Ectodermal cell (in vitro differentiated cells): Measurements from ENCODE around the gene ITGAX.
"Not testable (repeated sequence)": the region's sequence is repeated elsewhere in the genome, so short reads cannot be mapped to it uniquely, and the experiment has no call there.

ENCODE experiments used
- H3K27ac ChIP-seq: 2 replicates; pipeline ENCODE4 v1.7.0; 2013; ENCODE audit warnings: mild to moderate bottlenecking, low read depth, low read length; ENCODE audit not compliant: insufficient read depth, poor library complexity, severe bottlenecking
- H3K27me3 ChIP-seq: 2 replicates; pipeline ENCODE4 v1.7.0; 2013; ENCODE audit warnings: mild to moderate bottlenecking, low read length; ENCODE audit not compliant: insufficient read depth, control insufficient read depth, poor library complexity, severe bottlenecking
- H3K36me3 ChIP-seq: one replicate; pipeline ENCODE4 v1.7.0; 2013; ENCODE audit warnings: low read length; ENCODE audit not compliant: control insufficient read depth, insufficient read depth
- H3K4me1 ChIP-seq: one replicate; pipeline ENCODE4 v1.7.0; 2013; ENCODE audit warnings: low read length; ENCODE audit not compliant: control insufficient read depth, insufficient read depth
- H3K4me3 ChIP-seq: 2 replicates; pipeline ENCODE4 v1.7.0; 2013; ENCODE audit warnings: low read depth, low read length, control low read depth; ENCODE audit not compliant: insufficient read depth
- H3K9me3 ChIP-seq: 2 replicates; pipeline ENCODE4 v1.7.0; 2013; ENCODE audit warnings: mild to moderate bottlenecking, low read length, moderate library complexity; ENCODE audit not compliant: control insufficient read depth
- WGBS, 2 experiments: methylation state at CpG; one replicate each; pipeline ENCODE4 v1.1.7; 2013; ENCODE audit warnings: missing lambda C conversion rate in 2 of 2; 5-methylcytosine and 5-hydroxymethylcytosine counted together

The ITGAX gene

GRCh38 chr16:31410082-31410481 is 55.1 kb downstream of the ITGAX start:
- Histone ChIP-seq H3K9me3 (no peaks in the 10 kb centered on the region), H3K36me3 (no peaks in the 10 kb centered on the region), H3K27me3 (no peaks in the 10 kb centered on the region), H3K27ac (no peak overlapping the region), H3K4me3 (no peak overlapping the region), H3K4me1 (no peaks in the 10 kb centered on the region)
- WGBS, 2 experiments, result 88 to 90% methylated on average over 9 of the region's 9 CpGs

GRCh38 chr16:31411024-31411844 is 56.3 kb downstream of the ITGAX start:
- Histone ChIP-seq H3K27me3 (no peaks in the 10 kb centered on the region), H3K4me3 (no peak overlapping the region), H3K36me3 (no peaks in the 10 kb centered on the region), H3K27ac (no peak overlapping the region), H3K9me3 (no peaks in the 10 kb centered on the region), H3K4me1 (no peaks in the 10 kb centered on the region)
- WGBS, 2 experiments, result 86 to 87% methylated on average over 22 of the region's 22 CpGs

- WGBS, 2 experiments, result 92 to 95% methylated on average over 10 of the region's 10 CpGs
- Histone ChIP-seq H3K36me3 (no peaks in the 10 kb centered on the region), H3K27me3 (no peaks in the 10 kb centered on the region), H3K9me3 (no peaks in the 10 kb centered on the region), H3K27ac (no peak overlapping the region), H3K4me1 (no peaks in the 10 kb centered on the region), H3K4me3 (no peak overlapping the region)
These were observed 57.8 kb downstream of the ITGAX start for GRCh38 chr16:31412750-31413149.

GRCh38 chr16:31413381-31413780 is 58.4 kb downstream of the ITGAX start:
- 92 to 93% methylated on average over 5 of the region's 5 CpGs for WGBS, 2 experiments
- no peaks in the 10 kb centered on the region for H3K4me1 ChIP-seq
- no peak overlapping the region for H3K27ac ChIP-seq
- H3K27me3 ChIP-seq, result no peaks in the 10 kb centered on the region
- no peak overlapping the region for H3K4me3 ChIP-seq
- no peaks in the 10 kb centered on the region for H3K36me3 ChIP-seq
- H3K9me3 ChIP-seq, result no peaks in the 10 kb centered on the region

GRCh38 chr16:31413943-31414342 is 59.0 kb downstream of the ITGAX start:
- Histone ChIP-seq H3K9me3 (no peaks in the 10 kb centered on the region), H3K27me3 (no peaks in the 10 kb centered on the region), H3K27ac (no peak overlapping the region), H3K36me3 (no peaks in the 10 kb centered on the region), H3K4me1 (no peaks in the 10 kb centered on the region), H3K4me3 (no peak overlapping the region)
- WGBS, 2 experiments, result 91% methylated on average over 4 of the region's 4 CpGs

GRCh38 chr16:31414706-31415105 is 59.7 kb downstream of the ITGAX start:
- no peak overlapping the region for H3K4me3 ChIP-seq
- WGBS, 2 experiments, result 89 to 90% methylated on average over 4 of the region's 4 CpGs

GRCh38 chr16:31416371-31416770 is 61.4 kb downstream of the ITGAX start:
- no peaks in the 10 kb centered on the region for H3K4me1 ChIP-seq
- no peak overlapping the region for H3K27ac ChIP-seq
- H3K9me3 ChIP-seq, result no peaks in the 10 kb centered on the region
- H3K27me3 ChIP-seq, result no peaks in the 10 kb centered on the region
- H3K4me3 ChIP-seq, result no peak overlapping the region
- H3K36me3 ChIP-seq, result no peaks in the 10 kb centered on the region
- 85 to 89% methylated on average over 11 of the region's 11 CpGs for WGBS, 2 experiments

More at GRCh38 chr16:31414706-31415105, 59.7 kb downstream of the ITGAX start:
- H3K27me3 ChIP-seq, result no peaks in the 10 kb centered on the region
- no peaks in the 10 kb centered on the region for H3K36me3 ChIP-seq
- H3K27ac ChIP-seq, result no peak overlapping the region
- no peaks in the 10 kb centered on the region for H3K9me3 ChIP-seq
- no peaks in the 10 kb centered on the region for H3K4me1 ChIP-seq

- not testable (repeated sequence) for H3K36me3 ChIP-seq, H3K27me3 ChIP-seq, H3K9me3 ChIP-seq, H3K27ac ChIP-seq, H3K4me3 ChIP-seq, H3K4me1 ChIP-seq
- WGBS, 2 experiments, result 67 to 89% methylated on average over 1 of the region's 2 CpGs
These were observed 62.1 kb downstream of the ITGAX start for GRCh38 chr16:31417036-31417435.

- no peak overlapping the region for H3K27ac ChIP-seq
- WGBS, 2 experiments, result 92 to 95% methylated on average over 5 of the region's 5 CpGs
- H3K4me1 ChIP-seq, result no peaks in the 10 kb centered on the region
- H3K4me3 ChIP-seq, result no peak overlapping the region
- no peaks in the 10 kb centered on the region for H3K27me3 ChIP-seq
- no peaks in the 10 kb centered on the region for H3K36me3 ChIP-seq
- no peaks in the 10 kb centered on the region for H3K9me3 ChIP-seq
These were observed 62.9 kb downstream of the ITGAX start for GRCh38 chr16:31417916-31418315.

- H3K27ac ChIP-seq, result no peak overlapping the region
- WGBS, 2 experiments, result 90 to 91% methylated on average over 3 of the region's 3 CpGs
- no peaks in the 10 kb centered on the region for H3K27me3 ChIP-seq
- H3K4me1 ChIP-seq, result no peaks in the 10 kb centered on the region
- no peak overlapping the region for H3K4me3 ChIP-seq
- H3K36me3 ChIP-seq, result no peaks in the 10 kb centered on the region
- H3K9me3 ChIP-seq, result no peaks in the 10 kb centered on the region
These were observed 65.1 kb downstream of the ITGAX start for GRCh38 chr16:31420037-31420436.
